Fibroblast of skin of abdomen (primary cell): ENCODE results near the gene ARPC2.

Source experiments
- DNase-seq: peaks from one replicate; pipeline ENCODE4 v3.0.0-alpha.2; 2013

ARPC2 gene

DNA sequence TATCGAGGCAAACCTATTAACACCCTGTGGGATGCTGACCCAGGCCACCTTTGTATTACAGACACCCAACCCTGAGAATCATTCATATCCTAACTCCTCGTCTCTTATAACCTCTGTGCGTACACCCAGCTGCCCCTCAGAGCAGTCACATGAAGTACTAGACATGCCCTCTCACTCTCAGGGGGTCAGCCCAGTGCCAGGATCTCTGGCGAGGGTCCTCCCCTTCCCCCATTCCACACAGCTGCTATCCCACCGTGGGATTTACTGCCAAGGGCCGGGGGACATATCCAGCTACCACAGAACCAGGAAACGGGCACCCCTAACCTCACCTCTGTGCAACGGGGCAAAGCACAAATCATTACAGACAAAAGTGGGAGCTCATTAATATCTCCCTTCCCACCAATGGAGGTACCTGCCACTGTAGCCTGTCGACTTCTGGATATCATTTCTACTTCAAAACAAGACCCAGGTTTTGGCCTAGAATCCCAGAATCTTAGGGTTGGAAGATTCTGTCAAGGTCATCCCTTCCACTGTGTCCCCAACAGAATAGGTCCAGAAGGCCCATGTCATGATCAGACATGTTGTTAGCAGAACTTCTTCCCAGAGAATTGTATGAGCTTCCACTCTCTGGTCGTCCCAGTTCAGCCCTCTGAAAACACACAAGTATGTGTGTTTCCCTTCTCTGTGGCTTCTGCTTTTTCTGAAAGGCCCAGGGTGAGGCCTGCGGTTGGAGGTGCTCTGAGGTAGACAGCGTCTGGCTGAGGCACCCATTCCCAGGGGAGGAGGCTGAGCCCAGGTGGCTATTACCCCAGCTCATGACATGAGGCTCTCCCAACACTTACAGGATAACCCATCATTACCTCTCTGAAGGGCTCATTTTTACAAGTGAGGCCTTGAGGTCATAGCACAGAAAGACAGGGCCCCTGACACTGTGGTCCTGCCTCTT lies 73.6 kb downstream of the ARPC2 start:
- no peak for DNase-seq

DNA sequence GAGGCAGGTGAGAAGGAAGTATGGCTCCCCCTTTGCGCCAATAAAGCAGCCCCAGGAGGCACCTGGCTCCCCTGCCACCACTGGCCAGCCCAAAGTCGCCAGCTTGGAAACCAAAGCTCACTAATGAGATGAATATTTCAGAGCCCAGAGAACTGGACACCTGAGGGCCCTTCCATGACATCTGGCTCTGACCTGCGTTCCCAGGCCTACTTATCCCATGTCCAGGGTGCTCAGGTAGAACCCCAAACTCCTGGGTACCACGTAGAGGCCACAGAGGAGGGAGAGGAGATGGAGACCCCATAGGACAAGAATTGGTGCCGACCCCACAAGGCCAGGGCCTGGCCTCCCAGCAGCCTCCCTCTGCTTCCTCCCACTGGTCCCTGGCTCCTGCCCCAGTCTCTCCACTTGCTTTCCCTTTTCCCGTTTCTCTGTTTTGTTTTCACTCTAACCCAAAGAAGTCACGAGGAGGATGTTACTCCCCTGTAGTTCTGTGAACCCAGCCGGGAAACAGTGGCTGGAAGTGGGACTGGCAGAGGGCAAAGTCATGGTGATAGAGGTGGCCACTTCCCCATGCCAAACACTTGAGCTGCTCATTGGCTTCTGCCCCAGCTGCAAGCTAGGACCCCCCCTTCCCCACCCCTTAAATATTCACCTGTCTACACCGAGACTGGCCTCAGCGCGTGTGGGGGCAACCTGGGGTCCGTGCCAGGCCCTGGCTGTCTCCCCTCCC lies 74.5 kb downstream of the ARPC2 start:
- DNase-seq = no peak

DNA sequence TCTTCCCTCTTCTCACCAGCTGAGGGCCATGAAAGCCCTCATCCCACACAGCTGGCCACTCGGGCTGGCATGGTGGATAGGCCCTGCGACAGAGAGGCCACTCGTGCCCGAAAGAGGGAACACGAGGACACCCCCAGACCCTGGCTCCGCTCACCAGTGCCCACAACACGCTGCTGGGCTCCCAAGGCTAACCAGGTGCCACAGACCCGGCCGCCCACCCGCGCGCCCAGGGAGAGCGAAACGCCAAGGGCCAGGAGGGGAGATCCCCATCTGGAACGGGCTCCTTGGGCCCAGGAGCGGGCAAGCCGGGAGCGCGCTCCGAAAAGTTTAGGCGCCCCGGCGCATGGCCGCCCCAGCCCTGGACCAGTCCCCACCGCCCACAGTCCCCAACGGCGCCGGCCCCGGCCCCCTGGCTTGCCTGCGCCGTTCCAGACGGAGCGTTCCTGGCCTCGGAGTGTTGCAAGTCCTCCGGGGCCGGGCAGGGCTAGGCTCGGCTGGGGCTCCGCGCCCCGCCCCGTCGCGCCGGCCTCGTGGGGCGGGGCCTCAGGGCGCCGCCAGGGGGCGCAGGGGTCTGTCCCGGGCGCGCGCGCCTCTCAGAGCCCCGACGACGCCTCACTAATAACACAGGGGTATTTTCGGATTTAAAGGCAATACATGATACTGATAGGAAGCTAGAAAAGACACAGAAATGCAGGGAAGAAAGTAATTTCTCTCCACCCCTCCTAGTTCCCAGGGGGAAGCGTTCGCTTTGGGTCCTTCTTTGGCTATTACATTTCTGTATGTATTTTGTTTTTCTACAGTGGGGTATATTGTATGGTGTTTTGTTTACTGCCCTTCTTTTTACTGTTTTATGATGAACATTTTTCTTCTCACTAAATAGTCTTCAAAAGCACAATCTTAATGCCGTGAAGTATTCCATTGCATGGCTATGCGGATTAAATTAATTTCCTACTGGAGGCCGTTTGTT lies 75.3 kb downstream of the ARPC2 start, which contains the start of gene TMBIM1:
Gene TMBIM1, minus strand, starts transcription at position 456 of the 967 bp plus-strand sequence. CDS start 10,362 bp downstream, outside the sequence.
- DNase-seq = peak; percentile 70

DNA sequence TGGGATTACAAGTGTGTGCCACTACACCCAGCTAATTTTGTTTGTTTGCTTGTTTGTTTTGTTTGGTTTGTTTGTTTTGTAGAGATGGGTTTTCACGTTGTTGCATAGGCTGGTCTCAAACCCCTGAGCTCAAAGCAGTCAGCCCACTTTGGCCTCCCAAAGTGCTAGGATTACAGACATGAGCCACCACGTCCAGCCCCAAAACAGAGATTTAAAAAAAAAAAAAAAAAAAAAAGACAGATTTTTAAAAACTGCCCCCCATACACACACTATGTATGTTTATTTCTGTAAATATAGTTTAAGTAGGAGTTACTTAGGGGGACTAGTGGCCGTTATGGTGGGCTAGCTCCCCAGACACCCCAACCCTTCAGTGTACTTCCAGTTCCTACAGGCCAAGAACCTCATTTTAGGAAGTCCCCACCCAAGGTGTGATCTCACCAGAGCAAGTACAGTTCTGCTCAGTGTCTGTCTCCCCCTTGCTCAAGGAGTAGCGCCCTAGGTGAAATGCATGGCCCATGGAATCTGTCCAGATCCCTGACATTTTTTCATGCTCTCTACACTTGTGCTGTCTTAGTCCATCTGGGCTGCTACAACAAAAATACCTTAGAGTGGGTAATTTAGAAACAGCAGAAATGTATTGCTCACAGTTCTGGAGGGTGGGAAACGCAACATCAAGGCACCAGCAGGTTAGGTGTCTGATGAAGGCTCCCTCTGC lies 76.9 kb downstream of the ARPC2 start:
- DNase-seq = no peak

DNA sequence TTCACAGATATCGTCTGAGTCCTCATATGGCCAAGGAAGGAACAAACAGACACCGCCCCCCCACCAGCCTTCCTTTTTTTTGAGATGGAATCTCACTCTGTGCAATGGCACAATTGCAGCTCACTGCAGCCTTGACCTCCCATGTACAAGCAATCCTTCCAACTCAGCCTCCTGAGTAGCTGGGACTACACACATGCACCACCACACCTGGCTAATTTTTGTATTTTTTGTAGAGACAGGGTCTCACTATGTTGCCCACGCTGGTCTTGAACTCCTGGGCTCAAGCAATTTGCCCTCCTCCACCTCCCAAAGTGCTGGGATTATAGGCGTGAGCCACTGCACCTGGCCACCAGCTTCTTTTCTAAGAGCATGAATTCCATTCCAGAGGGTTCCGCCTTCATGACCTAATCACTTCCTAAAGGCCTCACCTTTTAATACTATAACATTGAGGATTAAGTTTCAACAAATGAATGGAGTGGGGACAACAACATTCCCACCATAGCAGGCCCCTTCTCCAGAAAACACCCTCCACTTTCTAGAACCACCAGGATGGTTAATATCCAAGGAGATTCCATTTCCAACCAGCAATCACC lies 77.5 kb downstream of the ARPC2 start:
- no peak for DNase-seq

- no peak for DNase-seq
Observed at GRCh38 chr2:218295029-218295428, 78.0 kb downstream of the ARPC2 start.

DNA sequence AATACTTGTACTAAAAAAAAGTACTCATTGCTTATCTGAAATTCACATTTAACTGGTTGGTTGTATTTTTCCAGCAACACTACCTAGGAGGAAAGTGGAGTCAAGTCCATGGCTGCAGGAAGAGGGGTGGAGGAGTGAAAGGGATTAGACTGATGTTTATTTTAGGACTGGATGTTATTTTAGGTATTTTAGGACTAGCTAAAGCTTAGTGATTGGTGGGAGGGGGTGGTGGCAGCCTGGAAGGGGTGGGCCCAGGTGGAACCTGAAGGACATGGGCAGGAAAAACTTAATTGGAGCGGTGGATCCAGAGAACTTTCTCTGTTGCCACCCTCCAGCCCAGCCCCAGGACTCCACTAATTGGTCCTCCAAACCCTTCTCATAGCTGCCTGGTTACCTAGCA lies 79.2 kb downstream of the ARPC2 start:
- no peak for DNase-seq

GRCh38 chr2:218296847-218297246 lies 79.9 kb downstream of the ARPC2 start:
- DNase-seq = no peak

DNA sequence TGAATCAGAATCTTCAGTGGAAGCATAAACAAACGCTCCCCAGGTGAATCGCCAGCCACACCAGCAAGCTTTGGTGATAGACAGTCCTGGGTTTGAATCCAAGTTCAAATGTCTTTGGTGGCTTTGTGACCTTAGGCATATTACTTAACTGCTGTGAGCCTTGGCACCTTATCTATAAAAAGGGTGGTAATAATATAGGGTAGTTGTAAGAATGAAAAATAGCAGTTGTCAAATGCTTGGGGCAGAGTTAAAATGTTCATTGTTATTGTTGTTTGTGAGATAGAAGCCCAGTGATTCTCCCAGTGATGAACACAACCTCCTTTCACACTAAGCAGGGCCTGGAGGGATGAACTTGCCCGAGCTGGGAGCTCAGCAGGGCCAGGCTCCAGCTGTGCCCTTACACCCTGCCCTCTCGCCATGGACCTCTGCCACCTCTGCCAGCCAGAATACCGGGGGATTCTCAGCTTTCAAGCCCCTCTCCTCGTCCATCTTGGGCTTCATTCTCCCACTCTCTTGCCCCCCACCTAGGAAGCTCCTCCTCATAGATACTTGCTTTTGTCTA lies 81.4 kb downstream of the ARPC2 start:
- no peak for DNase-seq

- DNase-seq = no peak
Observed at GRCh38 chr2:218300141-218300540, 83.2 kb downstream of the ARPC2 start.

DNA sequence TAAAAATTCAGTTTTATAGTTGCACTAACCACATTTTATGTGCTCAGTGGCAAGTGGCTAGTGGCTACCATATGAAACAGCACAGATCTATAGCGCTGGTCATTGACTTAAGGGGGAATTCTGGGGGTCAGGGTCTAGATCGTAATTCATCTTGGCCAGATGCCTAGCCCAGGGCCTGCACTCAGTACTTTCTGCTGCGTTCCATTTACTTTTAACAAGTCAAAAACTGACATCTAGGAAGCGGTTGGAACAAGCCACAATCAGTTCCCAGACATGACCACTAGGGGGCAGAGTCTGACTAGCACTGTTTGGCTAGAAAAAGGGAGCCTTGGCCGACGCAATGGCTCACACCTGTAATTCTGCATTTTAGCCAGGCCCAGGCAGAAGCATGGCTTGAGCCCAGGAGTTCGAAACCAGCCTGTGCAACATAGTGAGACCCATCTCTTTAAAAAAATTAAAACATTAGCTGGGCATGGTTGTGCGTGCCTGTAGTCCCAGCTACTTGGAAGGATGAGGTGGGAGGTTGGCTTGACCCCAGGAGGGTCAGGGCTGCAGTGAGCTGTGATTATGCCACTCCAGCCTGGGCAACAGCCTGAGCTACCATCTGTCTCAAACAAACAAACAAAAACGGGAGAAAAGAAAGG lies 84.3 kb downstream of the ARPC2 start:
- DNase-seq = peak; percentile 72
